PC-3 (cell line): ENCODE data around the gene ATP4A. TPM values are rescaled to one million over a fixed set of nuclear protein-coding genes. Genes with fewer than 3 reads are reported as not detected.

Source experiments
- ATAC-seq: fragments of 200-7000 bp; cut with Tn5 transposase; 2 replicates; pipeline ENCODE4 v1.9.1; 2020; ENCODE audit warnings: mild to moderate bottlenecking, moderate library complexity
- BruUV-seq: library from RNA; stranded (reverse); fragments of 400-500 nt; replicated peaks from 2 replicates; lab custom pipeline; 2021; lab: Mats Ljungman, UMichigan
- CTCF ChIA-PET: fragments of 300-600 bp; sonication (Branson Sonifier 250); formaldehyde crosslinking; loops from one replicate; lab custom pipeline; 2022; ENCODE audit warnings: antibody characterized with exemption; lab: Charles Lee
- POLR2A ChIA-PET: fragments of 300-600 bp; sonication (Branson Sonifier 250); formaldehyde crosslinking; loops from one replicate; lab custom pipeline; 2022; ENCODE audit warnings: antibody characterized with exemption; ENCODE audit not compliant: unreplicated experiment; lab: Charles Lee
- DNase-seq: peaks from one replicate; pipeline ENCODE4 v3.0.0-alpha.2; 2015
- H2AFZ ChIP-seq: fragments of 300-600 bp; sonication (generic); 2 replicates; pipeline ENCODE4 v1.6.0; 2016; ENCODE audit warnings: antibody characterized with exemption, low read length
- H3F3A ChIP-seq: fragments of 300-600 bp; sonication (generic); one replicate; pipeline ENCODE4 v1.6.0; 2017; ENCODE audit warnings: antibody characterized with exemption, low read length, control low read depth, mild to moderate bottlenecking; ENCODE audit not compliant: unreplicated experiment
- H3K27ac ChIP-seq: fragments of 300-600 bp; sonication (generic); 2 replicates; pipeline ENCODE4 v1.5.1; 2016; ENCODE audit warnings: mild to moderate bottlenecking, low read length
- H3K27me3 ChIP-seq: fragments of 300-600 bp; sonication (generic); 2 replicates; pipeline ENCODE4 v1.6.1; 2016; ENCODE audit warnings: low read length, mixed read lengths
- H3K36me3 ChIP-seq: fragments of 300-600 bp; sonication (generic); 2 replicates; pipeline ENCODE4 v1.6.1; 2016; ENCODE audit warnings: low read depth, mixed run types, low read length, mixed read lengths
- H3K4me1 ChIP-seq: fragments of 300-600 bp; sonication (generic); 2 replicates; pipeline ENCODE4 v1.5.1; 2016; ENCODE audit warnings: low read length; ENCODE audit not compliant: insufficient read depth
- H3K4me2 ChIP-seq: fragments of 300-600 bp; sonication (generic); 2 replicates; pipeline ENCODE4 v1.6.0; 2016; ENCODE audit warnings: low read length
- H3K4me3 ChIP-seq: fragments of 300-600 bp; sonication (generic); 2 replicates; pipeline ENCODE4 v1.5.1; 2016; ENCODE audit warnings: mild to moderate bottlenecking, low read length, mixed read lengths
- H3K79me2 ChIP-seq: fragments of 300-600 bp; sonication (generic); 2 replicates; pipeline ENCODE4 v1.6.1; 2017; ENCODE audit warnings: low read length, mixed read lengths
- H3K9ac ChIP-seq: fragments of 300-600 bp; sonication (generic); 2 replicates; pipeline ENCODE4 v1.6.0; 2016; ENCODE audit warnings: mild to moderate bottlenecking, low read length
- H3K9me2 ChIP-seq: fragments of 300-600 bp; sonication (generic); replicated peaks from 2 replicates; pipeline ENCODE4 v1.6.1; 2016; ENCODE audit warnings: mixed run types, low read length, mixed read lengths
- H3K9me3 ChIP-seq: fragments of 300-600 bp; sonication (generic); 2 replicates; pipeline ENCODE4 v1.6.1; 2016; ENCODE audit warnings: low read length, mixed read lengths
- H4K20me1 ChIP-seq: fragments of 300-600 bp; sonication (generic); 2 replicates; pipeline ENCODE4 v1.6.1; 2016; ENCODE audit warnings: low read length, mixed read lengths
- CTCF ChIP-seq: fragments of 300-600 bp; sonication (generic); conservative IDR thresholded peaks from 2 replicates; pipeline ENCODE4 v1.5.1; 2017; ENCODE audit warnings: antibody characterized with exemption, low read depth, mild to moderate bottlenecking, low read length
- EZH2 ChIP-seq: fragments of 300-600 bp; sonication (generic); IDR thresholded peaks from one replicate; pipeline ENCODE4 v1.6.1; 2017; ENCODE audit warnings: antibody characterized with exemption, mild to moderate bottlenecking, low read length; ENCODE audit not compliant: unreplicated experiment
- EZH2phosphoT487 ChIP-seq: fragments of 300-600 bp; sonication (generic); IDR thresholded peaks from 2 replicates; pipeline ENCODE4 v1.6.1; 2018; ENCODE audit warnings: mild to moderate bottlenecking, antibody characterized with exemption, low read length, borderline replicate concordance
- intact Hi-C: fragments of 100-400 bp; cut with micrococcal nuclease; formaldehyde crosslinking; loops from 2 replicates; pipeline ENCODE4 v1.9.0; 2023
- total RNA-seq: library from RNA; depleted of rRNA; stranded (reverse); fragments of >200 nt; gene quantifications from 2 replicates; pipeline ENCODE4 v1.2.3, GENCODE V29; 2014

ATP4A gene
- total RNA-seq, 1 experiment from 2014 or later, result not detected

GRCh38 chr19:35506011-35506410 lies 57.4 kb downstream of the ATP4A start:
- no peaks in the 10 kb centered on the region for H3K27me3 ChIP-seq
- H4K20me1 ChIP-seq, result no peaks in the 10 kb centered on the region
- ChIA-PET POLR2A (no interaction called here), CTCF (no interaction called here)
- no peak overlapping the region for H2AFZ ChIP-seq
- no peaks in the 10 kb centered on the region for H3K36me3 ChIP-seq
- H3F3A ChIP-seq, result no peaks in the 10 kb centered on the region
- H3K4me3 ChIP-seq, result no peak overlapping the region
- intact Hi-C loops, result loop anchor here (5.0 kb wide), 1 partner anchor 239 kb away; the partner anchor contains the start of gene USF2
- no peaks in the 10 kb centered on the region for H3K9me3 ChIP-seq
- H3K9ac ChIP-seq, result no peak overlapping the region
- no peaks in the 10 kb centered on the region for H3K9me2 ChIP-seq
- H3K4me1 ChIP-seq, result peaks cover 13% of the 10 kb centered on the region; the same call in 1 of the 2 replicates
- BruUV-seq, result no TSS peak
- no peak overlapping the region for H3K27ac ChIP-seq
- DNase-seq (no peak), ATAC-seq (no peak)
- no peak for TF ChIP-seq EZH2phosphoT487
- TF ChIP-seq CTCF, result no peak
- TF ChIP-seq EZH2, result no peak
- H3K4me2 ChIP-seq, result no peak overlapping the region
- H3K79me2 ChIP-seq, result peaks cover 25% of the 10 kb centered on the region

GRCh38 chr19:35502751-35503150 lies 60.7 kb downstream of the ATP4A start:
- no peak for DNase-seq
- no peaks in the 10 kb centered on the region for H3K27me3 ChIP-seq
- H3K27ac ChIP-seq, result no peak overlapping the region
- no peak overlapping the region for H2AFZ ChIP-seq
- H3K9me3 ChIP-seq, result no peaks in the 10 kb centered on the region
- H3F3A ChIP-seq, result no peaks in the 10 kb centered on the region
- no peak overlapping the region for H3K9ac ChIP-seq
- no peak overlapping the region for H3K4me3 ChIP-seq
- H3K9me2 ChIP-seq, result no peaks in the 10 kb centered on the region
- H3K36me3 ChIP-seq, result no peaks in the 10 kb centered on the region
- H4K20me1 ChIP-seq, result no peaks in the 10 kb centered on the region
- intact Hi-C loops, result no loop called here
- H3K4me1 ChIP-seq, result no peaks in the 10 kb centered on the region
- H3K79me2 ChIP-seq, result peaks cover under 1% of the 10 kb centered on the region; the same call in 1 of the 2 replicates
- no peak overlapping the region for H3K4me2 ChIP-seq
- ATAC-seq, result no peak
- ChIA-PET POLR2A (no interaction called here), CTCF (no interaction called here)
- TF ChIP-seq EZH2phosphoT487 (no peak), EZH2 (no peak)
- no TSS peak for BruUV-seq

GRCh38 chr19:35501684-35502083 lies 61.8 kb downstream of the ATP4A start:
- CTCF ChIA-PET, result no interaction called here
- Histone ChIP-seq H3K9ac (no peak overlapping the region), H3K9me3 (no peaks in the 10 kb centered on the region), H3K4me3 (no peak overlapping the region), H3K27ac (no peak overlapping the region), H3F3A (no peaks in the 10 kb centered on the region), H4K20me1 (no peaks in the 10 kb centered on the region), H3K4me1 (no peaks in the 10 kb centered on the region), H2AFZ (no peak overlapping the region), H3K27me3 (no peaks in the 10 kb centered on the region), H3K9me2 (no peaks in the 10 kb centered on the region), H3K79me2 (no peaks in the 10 kb centered on the region), H3K4me2 (no peak overlapping the region), H3K36me3 (no peaks in the 10 kb centered on the region)
- DNase-seq (no peak), ATAC-seq (no peak)
- no peak for TF ChIP-seq EZH2
- no peak for TF ChIP-seq EZH2phosphoT487
- TF ChIP-seq CTCF, result no peak
- BruUV-seq, result no TSS peak
- POLR2A ChIA-PET, result no interaction called here
- intact Hi-C loops, result no loop called here
